Activated CD4-positive, alpha-beta T cell treated with anti-CD3 and anti-CD28 coated beads, Interleukin-2, amount 10 ng/mL, durations not matched to agents 7 days and 5 days (primary cell): Measurements from ENCODE around the gene SEC24B. TPM values are rescaled to one million over a fixed set of nuclear protein-coding genes. Genes with fewer than 3 reads are reported as not detected.
"Not testable (repeated sequence)": the region's sequence is repeated elsewhere in the genome, so short reads cannot be mapped to it uniquely, and the experiment has no call there.

Experiments
- CTCF ChIA-PET: fragments of 350-600 bp; sonication (Branson Sonifier 250); formaldehyde crosslinking; loops from one replicate; lab custom pipeline; 2021; ENCODE audit warnings: antibody characterized with exemption; lab: Charles Lee
- POLR2A ChIA-PET: fragments of 350-600 bp; sonication (Branson Sonifier 250); formaldehyde crosslinking; loops from one replicate; lab custom pipeline; 2021; ENCODE audit warnings: antibody characterized with exemption; lab: Charles Lee
- DNase-seq: peaks from one replicate; pipeline ENCODE4 v3.0.0-alpha.2; 2020
- H3K27ac Mint-ChIP-seq: one replicate; pipeline ENCODE4 v1.8.0; 2021; ENCODE audit warnings: mild to moderate bottlenecking, moderate library complexity, mixed read lengths
- H3K27me3 Mint-ChIP-seq: one replicate; pipeline ENCODE4 v1.8.0; 2021; ENCODE audit warnings: mixed read lengths
- H3K36me3 Mint-ChIP-seq: one replicate; pipeline ENCODE4 v1.8.0; 2021; ENCODE audit warnings: low read depth, mixed read lengths
- H3K4me1 Mint-ChIP-seq: one replicate; pipeline ENCODE4 v1.8.0; 2021; ENCODE audit warnings: mixed read lengths
- H3K4me3 Mint-ChIP-seq: one replicate; pipeline ENCODE4 v1.8.0; 2021; ENCODE audit warnings: mild to moderate bottlenecking, moderate library complexity, mixed read lengths
- H3K9me3 Mint-ChIP-seq: one replicate; pipeline ENCODE4 v1.8.0; 2021; ENCODE audit warnings: mixed read lengths
- microRNA-seq: library from miRNA; unstranded; fragments of <30 nt; microRNA quantifications from one replicate; pipeline ENCODE4 v1.2.0, GENCODE V29; 2021; ENCODE audit warnings: borderline microRNAs expressed, borderline replicate concordance
- total RNA-seq, 2 experiments: library from RNA; stranded (reverse); gene quantifications; one replicate each; pipeline ENCODE4 v1.2.3, GENCODE V29; 2021

The SEC24B gene
- total RNA-seq, 2 experiments from 2014 or later: 24.9 to 31.3 TPM

DNA sequence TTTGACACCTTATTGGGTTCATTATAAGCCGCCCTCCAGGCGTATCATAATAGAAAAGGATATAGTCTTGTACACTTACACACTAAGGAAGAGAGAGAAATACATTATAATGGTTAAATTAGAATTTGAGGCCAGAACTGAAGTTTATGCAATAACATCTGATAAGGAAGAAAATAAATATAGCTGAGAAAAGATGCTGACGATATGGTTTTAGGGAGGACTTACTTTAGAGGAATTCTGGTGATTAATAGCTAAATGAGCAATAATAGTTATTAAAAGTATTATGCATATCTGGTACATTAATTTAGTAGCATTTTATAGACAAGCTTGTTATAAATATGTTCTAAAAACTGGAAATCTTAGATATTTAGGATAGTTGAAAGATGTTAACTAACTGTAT lies 138.5 kb downstream of the SEC24B start:
- Mint-ChIP-seq H3K36me3 (peaks cover 45% of the 10 kb centered on the region), H3K4me1 (peaks cover 57% of the 10 kb centered on the region), H3K27me3 (no peaks in the 10 kb centered on the region), H3K27ac (no peak overlapping the region), H3K9me3 (peaks cover 7% of the 10 kb centered on the region), H3K4me3 (no peak overlapping the region)
- CTCF ChIA-PET: interaction anchor here (0.6 to 1.4 kb wide), 4 partner anchors 11 to 1510 kb away, joined by 3 to 4 read pairs (median 4); no protein-coding TSS in a partner anchor
- no peak for DNase-seq
- POLR2A ChIA-PET: no interaction called here

GRCh38 chr4:109574443-109574850 lies 140.8 kb downstream of the SEC24B start:
- Mint-ChIP-seq H3K27ac (peak overlapping the region; percentile 57), H3K4me3 (peak overlapping the region; percentile 10), H3K36me3 (peaks cover 50% of the 10 kb centered on the region), H3K9me3 (peaks cover 7% of the 10 kb centered on the region), H3K4me1 (peaks cover 60% of the 10 kb centered on the region), H3K27me3 (no peaks in the 10 kb centered on the region)
- ChIA-PET CTCF (interaction anchor here (0.7 to 2.8 kb wide), 5 partner anchors 9 to 142 kb away, joined by 3 to 14 read pairs (median 5); partner anchors contain the start of gene SEC24B), POLR2A (interaction anchor here (0.6 kb wide), 1 partner anchor 38 kb away, joined by 4 read pairs; no protein-coding TSS in a partner anchor)
- DNase-seq: peak; percentile 20

- Mint-ChIP-seq H3K27me3 (no peaks in the 10 kb centered on the region), H3K4me1 (peaks cover 54% of the 10 kb centered on the region), H3K9me3 (peaks cover 4% of the 10 kb centered on the region), H3K27ac (peak overlapping the region; percentile 57), H3K36me3 (peaks cover 48% of the 10 kb centered on the region), H3K4me3 (peak overlapping the region; percentile 10)
- ChIA-PET CTCF (interaction anchor here (0.7 to 2.8 kb wide), 3 partner anchors 12 to 142 kb away, joined by 3 to 14 read pairs (median 3); no protein-coding TSS in a partner anchor), POLR2A (interaction anchor here (0.6 kb wide), 2 partner anchors 39 to 874 kb away, joined by 4 read pairs; no protein-coding TSS in a partner anchor)
- DNase-seq: peak; percentile 11
Observed at GRCh38 chr4:109574931-109575804, 141.6 kb downstream of the SEC24B start.

- H3K27me3 Mint-ChIP-seq: no peaks in the 10 kb centered on the region
- H3K36me3 Mint-ChIP-seq: peaks cover 51% of the 10 kb centered on the region
- H3K4me3 Mint-ChIP-seq: no peak overlapping the region
- peaks cover 49% of the 10 kb centered on the region for H3K4me1 Mint-ChIP-seq
- no peak for DNase-seq
- POLR2A ChIA-PET: no interaction called here
- CTCF ChIA-PET: interaction anchor here (0.9 kb wide), 1 partner anchor 17 kb away, joined by 4 read pairs; the partner anchor contains the start of gene MCUB
- peaks cover 5% of the 10 kb centered on the region for H3K9me3 Mint-ChIP-seq
- peak overlapping the region; percentile 36 for H3K27ac Mint-ChIP-seq
Observed at GRCh38 chr4:109576462-109576861, 142.8 kb downstream of the SEC24B start.

GRCh38 chr4:109578846-109579245 lies 145.2 kb downstream of the SEC24B start:
- no peaks in the 10 kb centered on the region for H3K27me3 Mint-ChIP-seq
- H3K27ac Mint-ChIP-seq: no peak overlapping the region
- peaks cover 11% of the 10 kb centered on the region for H3K9me3 Mint-ChIP-seq
- no peak for DNase-seq
- H3K4me3 Mint-ChIP-seq: no peak overlapping the region
- POLR2A ChIA-PET: no interaction called here
- H3K36me3 Mint-ChIP-seq: peaks cover 59% of the 10 kb centered on the region
- peaks cover 46% of the 10 kb centered on the region for H3K4me1 Mint-ChIP-seq
- CTCF ChIA-PET: interaction anchor here (1.0 to 2.1 kb wide), 2 partner anchors 13 to 145 kb away, joined by 3 to 4 read pairs; partner anchors contain the start of gene SEC24B

DNA sequence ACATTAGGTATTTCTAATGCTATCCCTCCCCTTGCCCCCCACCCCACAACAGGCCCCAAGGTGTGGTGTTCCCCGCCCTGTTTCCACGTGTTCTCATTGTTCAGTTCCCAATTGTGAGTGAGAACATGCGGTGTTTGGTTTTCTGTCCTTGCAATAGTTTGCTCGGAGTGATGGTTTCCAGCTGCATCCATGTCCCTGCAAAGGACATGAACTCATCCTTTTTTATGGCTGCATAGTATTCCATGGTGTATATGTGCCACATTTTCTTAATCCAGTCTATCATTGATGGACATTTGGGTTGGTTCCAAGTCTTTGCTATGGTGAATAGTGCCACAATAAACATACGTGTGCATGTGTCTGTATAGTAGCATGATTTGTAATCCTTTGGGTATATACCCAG lies 146.4 kb downstream of the SEC24B start:
- H3K36me3 Mint-ChIP-seq: peaks cover 68% of the 10 kb centered on the region
- H3K4me3 Mint-ChIP-seq, POLR2A ChIA-PET, H3K27me3 Mint-ChIP-seq, CTCF ChIA-PET, H3K27ac Mint-ChIP-seq, DNase-seq: not testable (repeated sequence)
- H3K9me3 Mint-ChIP-seq: peaks cover 14% of the 10 kb centered on the region
- H3K4me1 Mint-ChIP-seq: peaks cover 44% of the 10 kb centered on the region

GRCh38 chr4:109588176-109588575 lies 154.6 kb downstream of the SEC24B start:
- CTCF ChIA-PET: interaction anchor here (1.9 to 4.3 kb wide), 4 partner anchors 13 to 155 kb away, joined by 4 to 14 read pairs (median 4); partner anchors contain the start of genes CASP6 and SEC24B
- peaks cover 48% of the 10 kb centered on the region for H3K36me3 Mint-ChIP-seq
- peak overlapping the region; percentile 9 for H3K27ac Mint-ChIP-seq
- no peaks in the 10 kb centered on the region for H3K27me3 Mint-ChIP-seq
- DNase-seq: peak; percentile 40
- peaks cover 11% of the 10 kb centered on the region for H3K9me3 Mint-ChIP-seq
- no peak overlapping the region for H3K4me3 Mint-ChIP-seq
- POLR2A ChIA-PET: no interaction called here
- H3K4me1 Mint-ChIP-seq: peaks cover 64% of the 10 kb centered on the region

DNA sequence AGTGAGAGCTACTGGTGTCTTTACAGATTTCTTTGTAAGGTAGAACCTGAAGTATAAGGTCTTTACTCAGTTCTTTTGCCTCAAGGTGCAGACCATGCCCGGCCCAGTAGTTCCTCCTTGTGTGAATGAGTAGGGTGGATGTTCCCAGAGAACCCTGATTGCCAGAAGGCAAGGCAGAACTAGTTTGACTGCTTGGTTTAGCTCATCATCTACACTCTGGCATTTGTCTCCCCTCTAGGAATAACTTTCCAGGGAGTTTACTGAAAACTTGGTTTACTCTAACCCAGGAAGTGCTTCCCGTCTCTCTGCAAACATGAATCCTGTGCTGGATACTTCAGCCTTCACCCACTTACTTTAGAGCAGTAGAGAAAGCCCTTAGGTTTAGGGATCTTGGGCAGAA lies 155.5 kb downstream of the SEC24B start:
- no peak for DNase-seq
- H3K4me1 Mint-ChIP-seq: peaks cover 59% of the 10 kb centered on the region
- no peak overlapping the region for H3K4me3 Mint-ChIP-seq
- POLR2A ChIA-PET: no interaction called here
- CTCF ChIA-PET: interaction anchor here (0.6 to 4.3 kb wide), 3 partner anchors 12 to 112 kb away, joined by 3 to 14 read pairs (median 5); no protein-coding TSS in a partner anchor
- no peaks in the 10 kb centered on the region for H3K27me3 Mint-ChIP-seq
- peaks cover 46% of the 10 kb centered on the region for H3K36me3 Mint-ChIP-seq
- no peak overlapping the region for H3K27ac Mint-ChIP-seq
- H3K9me3 Mint-ChIP-seq: peaks cover 7% of the 10 kb centered on the region

- Mint-ChIP-seq H3K9me3 (peaks cover 6% of the 10 kb centered on the region), H3K4me1 (peaks cover 55% of the 10 kb centered on the region), H3K36me3 (peaks cover 44% of the 10 kb centered on the region), H3K27me3 (no peaks in the 10 kb centered on the region), H3K27ac (no peak overlapping the region), H3K4me3 (no peak overlapping the region)
- POLR2A ChIA-PET: no interaction called here
- CTCF ChIA-PET: interaction anchor here (0.6 to 2.7 kb wide), 3 partner anchors 111 to 144 kb away, joined by 3 to 6 read pairs (median 3); partner anchors contain the start of gene CASP6
- no peak for DNase-seq
Observed at GRCh38 chr4:109589605-109590004, 156.0 kb downstream of the SEC24B start.

Small RNA genes lying within 50 kb of the gene (microRNA-seq; reads per million reads assigned to microRNA genes)
- gene MIR576: 34.3 reads per million, percentile 58 among the genes with 10 or more reads in this experiment

Other genes starting within 250 kb of the SEC24B start
- not detected for gene COL25A1, start 131.2 kb upstream of the SEC24B start, total RNA-seq
- 100 to 1,000 TPM; 132 to 141 TPM for gene MCUB, start 126.4 kb downstream of the SEC24B start, total RNA-seq